ENCODE measurements around the gene CDH22. TPM values are rescaled to one million over a fixed set of nuclear protein-coding genes. Genes with fewer than 3 reads are reported as not detected.

CDH22 gene
- total and polyA plus RNA-seq, 10 of the 15 experiments (the other 5 are each of a cell fraction or from before 2014, with no cell fraction given), result not detected

DNA sequence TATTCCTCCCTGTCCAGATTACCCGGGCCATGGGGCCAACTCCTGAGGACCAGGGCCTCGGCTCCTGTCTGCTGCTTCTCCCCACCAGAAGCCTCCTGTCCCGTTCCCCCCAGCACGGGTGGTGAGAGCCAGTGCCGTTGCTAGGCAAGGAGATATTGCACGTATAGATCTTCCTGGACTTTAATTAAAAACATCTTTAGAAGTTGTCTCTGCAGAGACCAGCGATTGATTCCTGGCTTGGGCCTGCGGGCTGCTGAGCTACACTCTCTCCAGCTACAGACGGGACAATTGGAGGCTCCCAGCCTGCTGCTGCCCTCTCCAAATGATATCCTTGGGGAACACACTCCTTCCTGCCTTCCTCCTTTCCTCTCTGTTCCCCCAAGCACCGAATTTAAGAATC lies 74.6 kb downstream of the CDH22 start (continued):
- TF ChIP-seq ZBTB4 (CRISPR knock-in tag; IDR thresholded peaks at IDR 0.05), result no peak
- TF ChIP-seq LARP7 (IDR thresholded peaks at IDR 0.05), result no peak

- ChIA-PET RAD21 (ENCODE audit: unreplicated experiment) (no interaction called here), POLR2A (no interaction called here), SMC1A (ENCODE audit: uncharacterized antibody, unreplicated experiment) (no interaction called here), CTCF (no interaction called here)
- no peak overlapping the region for H3K4me3 ChIP-seq
- H3K27ac ChIP-seq (ENCODE audit: control insufficient read depth, insufficient read depth), result no peak overlapping the region
- H3K9ac ChIP-seq (ENCODE audit: control insufficient read depth, insufficient read depth, low read length), result no peak overlapping the region
- H3K9me3 ChIP-seq (replicated peaks; ENCODE audit: control insufficient read depth, insufficient read depth, low read length), result no peaks in the 10 kb centered on the region; the same call in 2 of the 3 replicates
- no peak overlapping the region for H2AFZ ChIP-seq (ENCODE audit: control insufficient read depth, low read depth, low read length)
- H3K4me2 ChIP-seq (ENCODE audit: control insufficient read depth, insufficient read depth), result no peak overlapping the region
- BruUV-seq (replicated peaks), result no TSS peak
- WGBS (ENCODE audit: insufficient coverage, insufficient replicate concordance, low lambda C conversion rate, missing lambda C conversion rate), result 1% methylated on average over 4 of the region's 4 CpGs
- no peaks in the 10 kb centered on the region for H4K20me1 ChIP-seq (ENCODE audit: control insufficient read depth, insufficient read depth)
- no peaks in the 10 kb centered on the region for H3K4me1 ChIP-seq (ENCODE audit: control insufficient read depth, insufficient read depth, low read length)
- DNase-seq (ENCODE audit: low read depth, low spot score), result no peak
- ATAC-seq, result no peak
- no peak for TF ChIP-seq TCF3 (IDR thresholded peaks at IDR 0.05; ENCODE audit: borderline replicate concordance, insufficient read depth, low read depth, low read length)
- in situ Hi-C loops (cut with MboI) (no loop called here), intact Hi-C loops (cut with micrococcal nuclease; ENCODE audit: unreplicated experiment) (no loop called here)
- no peaks in the 10 kb centered on the region for H3K36me3 ChIP-seq (ENCODE audit: control insufficient read depth in 2 of 2, insufficient read depth in 2 of 2, low read length in 1 of 2)
- FAIRE-seq, result no peak
- H3K27me3 ChIP-seq (replicated peaks in 1 of 2; ENCODE audit: control insufficient read depth in 2 of 2, insufficient read depth in 2 of 2, low read length in 1 of 2), result no peaks in the 10 kb centered on the region; a peak in 1 of 4 replicates
- H3K79me2 ChIP-seq (ENCODE audit: control insufficient read depth, insufficient read depth, low read length), result no peaks in the 10 kb centered on the region
These were observed 75.8 kb downstream of the CDH22 start for GRCh38 chr20:46232539-46232938.

Data from GM12878 (cell line).